ENCODE data around the gene CST7. TPM values are rescaled to one million over a fixed set of nuclear protein-coding genes. Genes with fewer than 3 reads are reported as not detected.

CST7 gene
- total RNA-seq, 1 donor from 2014 or later: not detected

DNA sequence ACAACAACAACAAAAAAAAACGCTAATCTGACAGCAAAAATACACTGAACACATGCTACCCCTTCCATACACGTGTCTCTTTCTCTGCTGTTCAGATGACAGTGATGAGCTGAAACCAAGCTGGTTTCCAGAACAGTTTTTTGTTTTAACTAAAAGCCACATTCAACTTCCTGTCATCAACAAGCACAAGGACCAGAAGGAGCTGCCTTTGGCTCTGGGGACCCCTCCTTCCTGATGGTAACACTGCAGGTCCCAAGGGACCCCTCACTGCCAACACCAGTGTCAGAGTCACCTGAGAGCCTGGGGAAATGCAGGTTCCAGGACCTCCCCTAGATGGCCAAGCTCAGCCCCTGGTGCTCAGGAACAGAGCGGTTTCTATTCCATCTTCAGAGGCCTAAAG, 6.0 kb downstream of the CST7 start:
- Mint-ChIP-seq H3K27ac (ENCODE audit: unreplicated experiment) (no peak overlapping the region), H3K9me3 (ENCODE audit: unreplicated experiment) (peaks cover 2% of the 10 kb centered on the region), H3K36me3 (ENCODE audit: unreplicated experiment) (no peaks in the 10 kb centered on the region), H3K27me3 (ENCODE audit: unreplicated experiment) (peaks cover 2% of the 10 kb centered on the region), H3K4me1 (ENCODE audit: low read depth, unreplicated experiment) (peaks cover 23% of the 10 kb centered on the region), H3K4me3 (ENCODE audit: unreplicated experiment) (peak overlapping the region; percentile 25)
- TF ChIP-seq CTCF (IDR thresholded peaks at IDR 0.05; ENCODE audit: partially characterized antibody, unreplicated experiment): no peak
- no peak for DNase-seq

DNA sequence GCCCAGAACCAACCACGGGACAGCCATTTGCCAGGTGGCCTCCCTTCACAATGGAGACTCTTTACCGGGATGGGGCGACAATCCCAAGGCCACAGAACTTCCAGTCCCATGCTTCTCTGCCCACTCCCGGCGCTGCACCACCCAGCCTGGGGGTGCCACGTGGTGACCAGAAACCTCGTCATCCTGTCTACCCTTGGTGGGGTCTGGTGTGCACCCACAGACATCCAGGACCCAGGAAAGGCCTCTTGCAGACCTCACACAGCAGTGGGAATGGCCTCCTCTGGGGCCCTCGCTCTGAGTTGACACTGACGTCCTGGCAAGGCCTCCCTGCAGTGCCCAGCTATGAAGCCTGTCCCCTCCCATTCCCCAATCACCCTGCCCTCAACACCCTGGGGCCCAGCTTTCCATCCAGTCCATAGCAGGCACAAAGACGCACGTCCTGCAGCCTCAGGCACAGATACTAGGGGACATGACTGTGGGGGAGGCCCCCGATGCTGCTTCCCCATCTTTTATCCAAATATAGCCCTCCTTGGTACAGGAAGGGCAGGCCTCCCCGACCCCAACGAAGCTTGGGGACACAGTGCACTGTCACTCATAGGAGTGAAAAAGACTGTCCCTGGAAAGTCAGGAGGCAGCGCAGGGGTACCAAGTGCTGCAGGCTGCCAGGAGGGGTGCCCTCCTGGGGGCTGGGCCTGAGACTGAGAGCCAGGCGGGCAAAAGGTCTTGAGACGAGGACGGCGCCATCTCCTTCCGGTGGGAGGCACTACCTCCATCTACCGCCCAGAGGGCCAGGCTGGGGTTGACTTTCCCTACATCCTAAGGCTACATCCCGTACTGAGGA, 7.2 kb downstream of the CST7 start:
- H3K9me3 Mint-ChIP-seq (ENCODE audit: unreplicated experiment): peaks cover 2% of the 10 kb centered on the region
- no peak overlapping the region for H3K27ac Mint-ChIP-seq (ENCODE audit: unreplicated experiment)
- peaks cover 2% of the 10 kb centered on the region for H3K27me3 Mint-ChIP-seq (ENCODE audit: unreplicated experiment)
- no peak overlapping the region for H3K4me3 Mint-ChIP-seq (ENCODE audit: unreplicated experiment)
- no peak for TF ChIP-seq CTCF (IDR thresholded peaks at IDR 0.05; ENCODE audit: partially characterized antibody, unreplicated experiment)
- peaks cover 4% of the 10 kb centered on the region for H3K36me3 Mint-ChIP-seq (ENCODE audit: unreplicated experiment)
- H3K4me1 Mint-ChIP-seq (ENCODE audit: low read depth, unreplicated experiment): peaks cover 18% of the 10 kb centered on the region
- DNase-seq: no peak

DNA sequence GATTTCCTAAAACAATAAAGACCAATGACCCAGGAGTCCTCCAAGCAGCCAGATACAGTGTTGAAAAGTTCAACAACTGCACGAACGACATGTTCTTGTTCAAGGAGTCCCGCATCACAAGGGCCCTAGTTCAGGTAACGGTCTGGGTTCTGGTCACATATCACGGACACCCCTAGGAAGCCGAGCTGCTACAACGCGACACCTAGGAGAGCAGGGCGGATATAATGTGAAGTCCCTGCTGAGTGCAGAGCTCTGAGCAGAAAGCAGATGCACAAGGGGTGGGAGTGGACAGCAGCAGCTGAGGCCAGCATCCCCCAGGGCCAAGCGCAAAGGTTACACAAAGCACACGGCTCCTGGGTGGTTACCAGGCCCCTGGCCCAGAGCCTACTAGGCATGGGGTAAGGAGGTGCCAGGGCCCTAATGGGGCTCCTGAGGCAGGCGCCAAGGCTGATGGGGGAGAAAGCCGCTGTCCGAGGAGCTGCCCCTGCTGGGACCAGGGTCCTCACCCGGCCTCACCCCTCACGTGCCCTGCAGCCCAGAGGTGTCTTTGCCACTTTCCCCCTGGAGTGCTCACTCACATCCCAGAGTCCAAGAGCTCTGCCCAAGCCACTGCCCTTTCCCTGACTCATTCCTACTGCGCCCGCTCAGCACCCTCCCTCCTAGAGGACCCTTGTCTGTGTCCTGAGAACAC, 8.4 kb downstream of the CST7 start:
- Mint-ChIP-seq H3K27me3 (ENCODE audit: unreplicated experiment) (peaks cover 2% of the 10 kb centered on the region), H3K36me3 (ENCODE audit: unreplicated experiment) (peaks cover 5% of the 10 kb centered on the region), H3K4me1 (ENCODE audit: low read depth, unreplicated experiment) (peaks cover 22% of the 10 kb centered on the region), H3K4me3 (ENCODE audit: unreplicated experiment) (no peak overlapping the region), H3K9me3 (ENCODE audit: unreplicated experiment) (peaks cover 5% of the 10 kb centered on the region), H3K27ac (ENCODE audit: unreplicated experiment) (peak overlapping the region; percentile 66)
- DNase-seq: no peak
- TF ChIP-seq CTCF (IDR thresholded peaks at IDR 0.05; ENCODE audit: partially characterized antibody, unreplicated experiment): no peak

- Mint-ChIP-seq H3K9me3 (ENCODE audit: unreplicated experiment) (peaks cover 6% of the 10 kb centered on the region), H3K27ac (ENCODE audit: unreplicated experiment) (no peak overlapping the region), H3K36me3 (ENCODE audit: unreplicated experiment) (peaks cover 13% of the 10 kb centered on the region), H3K27me3 (ENCODE audit: unreplicated experiment) (peaks cover 5% of the 10 kb centered on the region), H3K4me1 (ENCODE audit: low read depth, unreplicated experiment) (peaks cover 32% of the 10 kb centered on the region), H3K4me3 (ENCODE audit: unreplicated experiment) (no peak overlapping the region)
- no peak for DNase-seq
- no peak for TF ChIP-seq CTCF (IDR thresholded peaks at IDR 0.05; ENCODE audit: partially characterized antibody, unreplicated experiment)
These were observed 9.7 kb downstream of the CST7 start for GRCh38 chr20:24958506-24959385.

All from glutamatergic neuron (in vitro differentiated cells).